Keratinocyte (primary cell): ENCODE results near the gene STXBP1.

Experiments used
- CTCF ChIP-seq, 3 experiments: IDR thresholded peaks in 1 of 3; conservative IDR thresholded peaks in 1 of 3; optimal IDR thresholded peaks in 1 of 3; 2 replicates in 2 of 3; 3 replicates in 1 of 3; pipeline versions ENCODE3 to v1.5.1; 2011; ENCODE audit warnings: low read length in 3 of 3, mild to moderate bottlenecking in 3 of 3, moderate library complexity in 2 of 3, control low read depth in 1 of 3, inconsistent platforms in 1 of 3; ENCODE audit not compliant: insufficient read depth in 2 of 3; ENCODE audit errors: extremely low read depth in 1 of 3
- EZH2 ChIP-seq: IDR thresholded peaks from one replicate; pipeline ENCODE4 v1.6.1; 2012; ENCODE audit warnings: inconsistent platforms, mild to moderate bottlenecking, low read length, moderate library complexity

- TF ChIP-seq CTCF (optimal IDR thresholded peaks at IDR 0.05 in 1 of 3, IDR thresholded peaks at IDR 0.05 in 1 of 3, conservative IDR thresholded peaks at IDR 0.05 in 1 of 3; ENCODE audit: extremely low read depth in 1 of 3, insufficient read depth in 2 of 3, low read length in 3 of 3), result no peak
- TF ChIP-seq EZH2, result no peak
Measured at GRCh38 chr9:127614961-127615360, 2.9 kb downstream of the STXBP1 start.
